K562 (cell line): Measurements from ENCODE around the gene SYN1. TPM values are rescaled to one million over a fixed set of nuclear protein-coding genes. Genes with fewer than 3 reads are reported as not detected.

Experiments
- ATAC-seq: fragments of 200-7000 bp; cut with Tn5 transposase; 3 replicates; pipeline ENCODE4 v1.9.1; 2020; ENCODE audit warnings: moderate library complexity
- BruUV-seq: library from RNA; stranded (reverse); fragments of 400-500 nt; replicated peaks from 2 replicates; lab custom pipeline; 2021; lab: Mats Ljungman, UMichigan
- CTCF ChIA-PET: fragments of 300-600 bp; formaldehyde crosslinking; extraction: SDS; loops from one replicate; lab custom pipeline; 2021; ENCODE audit warnings: low intra/inter-chr PET ratio; lab: Yijun Ruan, JAX
- POLR2A ChIA-PET: fragments of 300-600, 350-650 bp; sonication (Branson Sonifier 250); formaldehyde crosslinking; extraction: SDS; loops from one replicate; lab custom pipeline; 2021; ENCODE audit warnings: antibody characterized with exemption, inconsistent platforms; lab: Yijun Ruan, JAX
- DNase-seq, 4 experiments: peaks; one replicate each; pipeline versions ENCODE4 v3.0.0 to v3.0.0-alpha.2; 2011 to 2018; ENCODE audit warnings: low spot score in 3 of 4, mixed read lengths in 3 of 4; ENCODE audit errors: extremely low read depth in 1 of 4
- FAIRE-seq: peaks from 2 replicates; lab custom pipeline; 2011; peaks lifted over from hg19 to GRCh38; lab: Jason Lieb, UNC
- H2AFZ ChIP-seq: 2 replicates; pipeline ENCODE4 v1.6.0; 2011; ENCODE audit warnings: low read depth, low read length, control low read depth, inconsistent platforms
- H3K27ac ChIP-seq: fragments of 200-600 bp; 3 replicates; pipeline ENCODE4 v1.8.0; 2011; ENCODE audit warnings: low read depth, mild to moderate bottlenecking, control low read depth, inconsistent platforms, low read length, moderate library complexity, mixed read lengths; ENCODE audit errors: extremely low read depth
- H3K27me3 ChIP-seq, 2 experiments: fragments of 300-600 bp in 1 of 2; 2 replicates in 1 of 2; 3 replicates in 1 of 2; pipeline versions ENCODE4 v1.6.0 to v1.8.0; 2011; ENCODE audit warnings: inconsistent platforms in 2 of 2, low read length in 2 of 2, mild to moderate bottlenecking in 1 of 2, mixed read lengths in 1 of 2, moderate library complexity in 1 of 2; ENCODE audit not compliant: control insufficient read depth in 2 of 2, insufficient read depth in 2 of 2
- H3K36me3 ChIP-seq: fragments of 300-600 bp; 3 replicates; pipeline ENCODE4 v1.8.0; 2011; ENCODE audit warnings: mild to moderate bottlenecking, low read length, inconsistent platforms; ENCODE audit not compliant: control insufficient read depth, insufficient read depth
- H3K4me1 ChIP-seq, 2 experiments: fragments of 200-600 bp in 1 of 2; replicated peaks in 1 of 2; 2 replicates in 1 of 2; 3 replicates in 1 of 2; pipeline versions ENCODE4 v1.5.1 to v1.8.0; 2011; ENCODE audit warnings: inconsistent platforms in 2 of 2, low read length in 2 of 2, mild to moderate bottlenecking in 1 of 2, mixed read lengths in 1 of 2, moderate library complexity in 1 of 2; ENCODE audit not compliant: control insufficient read depth in 2 of 2, insufficient read depth in 2 of 2
- H3K4me2 ChIP-seq: 2 replicates; pipeline ENCODE4 v1.6.1; 2011; ENCODE audit warnings: low read length, control low read depth, inconsistent platforms, mixed read lengths; ENCODE audit not compliant: insufficient read depth
- H3K4me3 ChIP-seq: fragments of 200-600 bp; sonication (generic), shearing (Covaris generic); 2 replicates; pipeline ENCODE4 v1.5.1; 2016; ENCODE audit warnings: control low read depth, inconsistent platforms
- H3K79me2 ChIP-seq: fragments of 200-600 bp; 3 replicates; pipeline ENCODE4 v1.8.0; 2011; ENCODE audit warnings: low read length, inconsistent platforms; ENCODE audit not compliant: control insufficient read depth, insufficient read depth
- H3K9ac ChIP-seq, 2 experiments: 2 replicates each; pipeline versions ENCODE4 v1.6.0 to v1.6.1; 2011; ENCODE audit warnings: low read depth in 2 of 2, low read length in 2 of 2, control low read depth in 1 of 2, inconsistent platforms in 1 of 2, mild to moderate bottlenecking in 1 of 2, mixed read lengths in 1 of 2; ENCODE audit not compliant: insufficient read depth in 1 of 2
- H3K9me1 ChIP-seq: one replicate; pipeline ENCODE4 v1.6.0; 2011; ENCODE audit warnings: inconsistent platforms, mild to moderate bottlenecking, low read length, moderate library complexity; ENCODE audit not compliant: control insufficient read depth, insufficient read depth
- H3K9me3 ChIP-seq: replicated peaks from 2 replicates; pipeline ENCODE4 v1.5.1; 2011; ENCODE audit warnings: low read depth, low read length, inconsistent platforms; ENCODE audit not compliant: control insufficient read depth, insufficient read depth
- H4K20me1 ChIP-seq: replicated peaks from 2 replicates; pipeline ENCODE4 v1.6.1; 2011; ENCODE audit warnings: low read length, inconsistent platforms, mixed read lengths; ENCODE audit not compliant: control insufficient read depth, insufficient read depth
- CHD1 ChIP-seq: fragments of 200-600 bp; sonication (generic); IDR thresholded peaks from one replicate; pipeline ENCODE4 v1.6.1; 2012; ENCODE audit warnings: mild to moderate bottlenecking, moderate library complexity, low read length, inconsistent platforms
- CHD2 ChIP-seq: IDR thresholded peaks from 2 replicates; pipeline ENCODE4 v1.6.1; 2011; ENCODE audit warnings: low read depth, low read length
- HMBOX1 ChIP-seq: sonication (generic); IDR thresholded peaks from 2 replicates; pipeline ENCODE4 v1.6.1; 2016
- KLF13 ChIP-seq: fragments of 450-650 bp; IDR thresholded peaks from 2 replicates; pipeline ENCODE4 v1.6.1; 2016; ENCODE audit warnings: missing genetic modification characterization, low read depth, mild to moderate bottlenecking, missing compliant biosample characterization, moderate library complexity, borderline replicate concordance
- KLF16 ChIP-seq: IDR thresholded peaks from 2 replicates; pipeline ENCODE4 v1.6.1; 2016; ENCODE audit warnings: antibody characterized with exemption
- MEF2A ChIP-seq: IDR thresholded peaks from 2 replicates; pipeline ENCODE4 v1.6.1; 2011; ENCODE audit warnings: low read depth, mild to moderate bottlenecking, low read length, moderate library complexity; ENCODE audit not compliant: control insufficient read depth
- MYNN ChIP-seq, 2 experiments: sonication (generic); formaldehyde crosslinking in 1 of 2; IDR thresholded peaks; 2 replicates each; pipeline versions ENCODE4 v1.5.0 to v1.6.1; 2016 to 2020; ENCODE audit warnings: antibody characterized with exemption in 1 of 2, missing genetic modification reagents in 1 of 2
- PRPF4 ChIP-seq: fragments of 200-400 bp; formaldehyde crosslinking; IDR thresholded peaks from one replicate; pipeline ENCODE4 v1.6.1; 2017; ENCODE audit warnings: low read length, low read depth, mild to moderate bottlenecking; ENCODE audit not compliant: insufficient read depth, poor library complexity, severe bottlenecking
- RB1 ChIP-seq: fragments of 450-650 bp; IDR thresholded peaks from 2 replicates; pipeline ENCODE4 v1.6.1; 2017; ENCODE audit warnings: low read depth, mild to moderate bottlenecking
- RFX7 ChIP-seq: fragments of 250-450 bp; sonication (Bioruptor Pico); IDR thresholded peaks from 2 replicates; pipeline ENCODE4 v1.5.1; 2021; ENCODE audit warnings: mild to moderate bottlenecking
- ZKSCAN8 ChIP-seq: fragments of 200-800 bp; sonication (Bioruptor generic); IDR thresholded peaks from 2 replicates; pipeline ENCODE4 v1.6.1; 2016; ENCODE audit warnings: missing genetic modification characterization, missing compliant biosample characterization
- ZNF511 ChIP-seq: sonication (generic); formaldehyde crosslinking; IDR thresholded peaks from 2 replicates; pipeline ENCODE4 v1.8.0; 2022; ENCODE audit warnings: mild to moderate bottlenecking, missing genetic modification reagents
- WGBS: fragments of 100-300 bp; shearing (Covaris generic); methylation state at CpG from one replicate; pipeline ENCODE4 v1.1.6; 2016; ENCODE audit warnings: low coverage, mixed read lengths; ENCODE audit not compliant: insufficient coverage; ENCODE audit errors: missing lambda C conversion rate; 5-methylcytosine and 5-hydroxymethylcytosine counted together
- in situ Hi-C: fragments of 300-500 bp; cut with MboI; formaldehyde crosslinking; loops from 4 replicates; pipeline ENCODE4 v1.15.0; 2018; ENCODE audit warnings: inconsistent platforms, mixed read lengths
- intact Hi-C: fragments of 100-400 bp; cut with micrococcal nuclease; formaldehyde crosslinking; loops from 2 replicates; pipeline ENCODE4 v1.14.2; 2022
- polyA plus RNA-seq, 8 experiments: library from polyadenylated mRNA; depleted of rRNA in 4 of 8; stranded (reverse) in 5 of 8; unstranded in 3 of 8; fragments of >200 nt; fragmentation: Nextera tagmentation in 2 of 8; fragmentation: Illumina TruSeq in 1 of 8; extraction: Ambion mirVana in 2 of 8; extraction: Trizol in 1 of 8; gene quantifications; 2 replicates each; pipeline versions ENCODE4 v1.2.1 to v1.2.3, GENCODE V29; 2011 to 2014; ENCODE audit warnings: inconsistent platforms in 1 of 8, missing spikeins in 1 of 8
- total RNA-seq, 7 experiments: library from RNA; depleted of rRNA in 6 of 7; stranded (reverse); fragments of >200 nt in 6 of 7; fragmentation: Illumina TruSeq in 2 of 7; extraction: Trizol in 2 of 7; gene quantifications; 2 replicates each; pipeline versions ENCODE4 v1.2.1 to v1.2.3, GENCODE V29; 2011 to 2021; ENCODE audit warnings: low replicate concordance in 1 of 7

SYN1 gene
- total and polyA plus RNA-seq, 9 of the 15 experiments (the other 6 are each of a cell fraction or from before 2014, with no cell fraction given): 0.01 to 0.28 (median 0.18) TPM; not detected in 2

DNA sequence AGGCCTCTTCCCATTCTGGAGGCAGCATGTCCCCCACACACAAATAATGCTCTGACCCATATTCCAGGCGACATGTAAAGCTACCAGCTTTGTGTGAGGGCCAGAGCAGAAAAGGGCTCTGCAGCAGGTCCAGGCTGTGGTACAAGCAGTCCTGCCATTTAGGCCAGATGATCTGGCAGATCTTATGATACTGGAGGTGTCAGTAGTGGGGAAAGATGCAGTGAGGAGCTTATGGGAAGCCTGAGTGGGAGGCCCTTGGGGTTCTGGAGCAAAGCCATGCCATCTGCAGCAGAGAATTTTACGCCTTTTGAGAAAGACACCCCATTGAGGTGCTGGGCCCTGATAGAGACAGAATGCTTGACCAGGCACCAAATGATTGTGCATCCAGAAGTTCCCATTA, 7.7 kb downstream of the SYN1 start:
- H3K4me1 ChIP-seq: peaks cover 7% of the 10 kb centered on the region in 2 experiments; a peak in 4 of 5 replicates
- no TSS peak for BruUV-seq
- no peaks in the 10 kb centered on the region for H3K79me2 ChIP-seq
- no peak overlapping the region for H3K4me3 ChIP-seq
- POLR2A ChIA-PET: interaction anchor here (0.5 kb wide), 1 partner anchor 30 kb away, joined by 3 read pairs; no protein-coding TSS in a partner anchor
- intact Hi-C loops: no loop called here
- TF ChIP-seq ZKSCAN8 (CRISPR knock-in tag): no peak
- TF ChIP-seq RFX7: no peak
- no peak for TF ChIP-seq MEF2A
- TF ChIP-seq RB1: no peak
- no peak for TF ChIP-seq KLF13 (tag)
- no peak for TF ChIP-seq MYNN (IDR thresholded peaks at IDR 0.05)
- no peak for TF ChIP-seq MYNN (CRISPR knock-in tag; IDR thresholded peaks at IDR 0.05)
- no peak for TF ChIP-seq ZNF511 (CRISPR knock-in tag)
- no peak for TF ChIP-seq PRPF4
- no peak for TF ChIP-seq CHD1
- no peak for TF ChIP-seq CHD2
- no peak for TF ChIP-seq HMBOX1
- no peak for TF ChIP-seq KLF16
- WGBS: 36% methylated on average over 2 of the region's 2 CpGs
- no peak overlapping the region for H3K9ac ChIP-seq
- 0 out of 2 replicates have a peak, but pooled peaks cover 2% of the 10 kb centered on the region for H3K9me3 ChIP-seq
- no peaks in the 10 kb centered on the region for H3K9me1 ChIP-seq
- no peak overlapping the region for H3K27ac ChIP-seq
- H3K36me3 ChIP-seq: no peaks in the 10 kb centered on the region
- in situ Hi-C loops: no loop called here
- peaks cover 0 to 14% of the 10 kb centered on the region in 2 experiments; a peak in 3 of 5 replicates for H3K27me3 ChIP-seq
- H2AFZ ChIP-seq: no peak overlapping the region
- H4K20me1 ChIP-seq: no peaks in the 10 kb centered on the region
- ATAC-seq (no peak), DNase-seq (no peak), FAIRE-seq (no peak)
- CTCF ChIA-PET: no interaction called here
- no peak overlapping the region for H3K4me2 ChIP-seq
